SK-N-SH (cell line): Measurements from ENCODE around the gene PSMF1. TPM values are rescaled to one million over a fixed set of nuclear protein-coding genes. Genes with fewer than 3 reads are reported as not detected.

Experiments
- CTCF ChIA-PET: fragments of 300-600, 350-600 bp; formaldehyde crosslinking; extraction: SDS; loops from one replicate; lab custom pipeline; 2021; lab: Yijun Ruan, JAX
- POLR2A ChIA-PET: fragments of 350-600 bp; sonication (Branson Sonifier 250); formaldehyde crosslinking; extraction: SDS; loops from one replicate; lab custom pipeline; 2020; ENCODE audit warnings: antibody characterized with exemption, inconsistent platforms; lab: Yijun Ruan, JAX
- DNase-seq: peaks from one replicate; pipeline ENCODE4 v3.0.0; 2012
- H2AFZ ChIP-seq: fragments of 200-600 bp; sonication (generic); 2 replicates; pipeline ENCODE4 v1.8.1; 2016; ENCODE audit warnings: antibody characterized with exemption, mild to moderate bottlenecking, low read depth
- H3F3A ChIP-seq: fragments of 200-600 bp; sonication (generic); replicated peaks from 2 replicates; pipeline ENCODE3; 2016; ENCODE audit warnings: antibody characterized with exemption, mild to moderate bottlenecking; ENCODE audit not compliant: insufficient read depth
- H3K27ac ChIP-seq, 2 experiments: fragments of 200-500 bp in 1 of 2; fragments of 200-600 bp in 1 of 2; sonication (Bioruptor generic) in 1 of 2; sonication (generic), shearing (Covaris generic) in 1 of 2; 2 replicates each; pipeline versions ENCODE4 v1.5.1 to v1.6.1; 2014 to 2016; ENCODE audit warnings: low read depth in 2 of 2, inconsistent platforms in 1 of 2, low read length in 1 of 2, mild to moderate bottlenecking in 1 of 2, mixed read lengths in 1 of 2
- H3K27me3 ChIP-seq: fragments of 200-600 bp; sonication (generic), shearing (Covaris generic); 2 replicates; pipeline ENCODE4 v1.6.1; 2016; ENCODE audit warnings: mixed run types; ENCODE audit not compliant: insufficient read depth
- H3K36me3 ChIP-seq, 2 experiments: fragments of 200-500 bp in 1 of 2; fragments of 200-600 bp in 1 of 2; sonication (Bioruptor generic) in 1 of 2; sonication (generic) in 1 of 2; replicated peaks in 1 of 2; 2 replicates each; pipeline versions ENCODE3 to v1.5.1; 2014 to 2016; ENCODE audit warnings: low read length in 1 of 2, mild to moderate bottlenecking in 1 of 2; ENCODE audit not compliant: insufficient read depth in 2 of 2, control insufficient read depth in 1 of 2
- H3K4me1 ChIP-seq, 2 experiments: fragments of 200-500 bp in 1 of 2; fragments of 200-600 bp in 1 of 2; sonication (Bioruptor generic) in 1 of 2; sonication (generic), shearing (Covaris generic) in 1 of 2; 2 replicates each; pipeline versions ENCODE4 v1.5.1 to v1.6.1; 2014 to 2016; ENCODE audit warnings: low read depth in 1 of 2, low read length in 1 of 2, mixed run types in 1 of 2; ENCODE audit not compliant: insufficient read depth in 2 of 2, control insufficient read depth in 1 of 2
- H3K4me2 ChIP-seq: fragments of 200-600 bp; sonication (generic), shearing (Covaris generic); 2 replicates; pipeline ENCODE4 v1.6.1; 2017; ENCODE audit warnings: mixed run types
- H3K4me3 ChIP-seq, 2 experiments: fragments of 200-500 bp in 1 of 2; fragments of 200-600 bp in 1 of 2; sonication (Bioruptor generic) in 1 of 2; sonication (generic), shearing (Covaris generic) in 1 of 2; 2 replicates each; pipeline versions ENCODE4 v1.5.1 to v1.8.1; 2014 to 2016; ENCODE audit warnings: low read depth in 2 of 2, inconsistent platforms in 1 of 2, low read length in 1 of 2, mild to moderate bottlenecking in 1 of 2, mixed read lengths in 1 of 2, moderate library complexity in 1 of 2
- H3K79me2 ChIP-seq: fragments of 200-600 bp; sonication (generic); 2 replicates; pipeline ENCODE4 v1.8.1; 2017; ENCODE audit warnings: mild to moderate bottlenecking; ENCODE audit not compliant: insufficient read depth
- H3K9ac ChIP-seq: fragments of 200-600 bp; sonication (generic); 2 replicates; pipeline ENCODE4 v1.6.1; 2017; ENCODE audit warnings: mixed run types
- H3K9me2 ChIP-seq: fragments of 200-600 bp; sonication (generic); 2 replicates; pipeline ENCODE4 v1.6.1; 2017; ENCODE audit warnings: mixed run types
- H3K9me3 ChIP-seq: fragments of 200-600 bp; sonication (generic); 2 replicates; pipeline ENCODE4 v1.6.1; 2017; ENCODE audit warnings: mixed run types, mild to moderate bottlenecking, moderate library complexity
- H4K20me1 ChIP-seq: fragments of 200-600 bp; sonication (generic); 2 replicates; pipeline ENCODE4 v1.6.1; 2017; ENCODE audit warnings: mild to moderate bottlenecking, mixed run types; ENCODE audit not compliant: insufficient read depth
- ELF1 ChIP-seq: IDR thresholded peaks from 2 replicates; pipeline ENCODE4 v1.4.0; 2012
- EP300 ChIP-seq, 2 experiments: IDR thresholded peaks; 2 replicates each; pipeline versions ENCODE4 v1.4.0 to v1.6.1; 2012; ENCODE audit warnings: borderline replicate concordance in 1 of 2, low read depth in 1 of 2, low read length in 1 of 2
- EZH2phosphoT487 ChIP-seq: fragments of 200-600 bp; sonication (generic); IDR thresholded peaks from 2 replicates; pipeline ENCODE4 v1.6.1; 2017; ENCODE audit warnings: low read depth, mixed run types, mild to moderate bottlenecking, antibody characterized with exemption, moderate library complexity, borderline replicate concordance
- GABPA ChIP-seq: IDR thresholded peaks from 2 replicates; pipeline ENCODE4 v1.4.0; 2012; ENCODE audit warnings: low read depth, mild to moderate bottlenecking
- GATA2 ChIP-seq: sonication (generic); formaldehyde crosslinking; IDR thresholded peaks from 2 replicates; pipeline ENCODE4 v1.5.0; 2020; ENCODE audit warnings: mild to moderate bottlenecking, missing genetic modification reagents
- NFIC ChIP-seq: IDR thresholded peaks from 2 replicates; pipeline ENCODE4 v1.4.0; 2012; ENCODE audit warnings: borderline replicate concordance
- RFX5 ChIP-seq: IDR thresholded peaks from 2 replicates; pipeline ENCODE4 v1.6.1; 2012; ENCODE audit warnings: mild to moderate bottlenecking, improper control_type of control experiment, low read length
- RXRA ChIP-seq: IDR thresholded peaks from 2 replicates; pipeline ENCODE4 v1.4.0; 2012; ENCODE audit warnings: low read depth, mild to moderate bottlenecking, borderline replicate concordance
- TCF12 ChIP-seq: IDR thresholded peaks from 2 replicates; pipeline ENCODE4 v1.4.0; 2012
- TEAD4 ChIP-seq: IDR thresholded peaks from 2 replicates; pipeline ENCODE4 v1.4.0; 2012; ENCODE audit warnings: mild to moderate bottlenecking, borderline replicate concordance; ENCODE audit not compliant: insufficient read depth
- WGBS: methylation state at CpG from one replicate; pipeline ENCODE4 v1.1.6; 2017; ENCODE audit warnings: low lambda C conversion rate; 5-methylcytosine and 5-hydroxymethylcytosine counted together
- polyA plus RNA-seq, 3 experiments: library from polyadenylated mRNA; depleted of rRNA; stranded (reverse); fragments of >200 nt; gene quantifications; 2 replicates each; pipeline ENCODE4 v1.2.3, GENCODE V29; 2012
- TF ChIP-seq, protein P1 (sequence below): IDR thresholded peaks from 2 replicates; pipeline ENCODE4 v1.6.1; 2012; ENCODE audit warnings: mild to moderate bottlenecking, low read depth, low read length, moderate library complexity

The PSMF1 gene
- polyA plus RNA-seq, 1 of the 3 experiments (the other 2 are of a cell fraction) = 103 TPM

DNA sequence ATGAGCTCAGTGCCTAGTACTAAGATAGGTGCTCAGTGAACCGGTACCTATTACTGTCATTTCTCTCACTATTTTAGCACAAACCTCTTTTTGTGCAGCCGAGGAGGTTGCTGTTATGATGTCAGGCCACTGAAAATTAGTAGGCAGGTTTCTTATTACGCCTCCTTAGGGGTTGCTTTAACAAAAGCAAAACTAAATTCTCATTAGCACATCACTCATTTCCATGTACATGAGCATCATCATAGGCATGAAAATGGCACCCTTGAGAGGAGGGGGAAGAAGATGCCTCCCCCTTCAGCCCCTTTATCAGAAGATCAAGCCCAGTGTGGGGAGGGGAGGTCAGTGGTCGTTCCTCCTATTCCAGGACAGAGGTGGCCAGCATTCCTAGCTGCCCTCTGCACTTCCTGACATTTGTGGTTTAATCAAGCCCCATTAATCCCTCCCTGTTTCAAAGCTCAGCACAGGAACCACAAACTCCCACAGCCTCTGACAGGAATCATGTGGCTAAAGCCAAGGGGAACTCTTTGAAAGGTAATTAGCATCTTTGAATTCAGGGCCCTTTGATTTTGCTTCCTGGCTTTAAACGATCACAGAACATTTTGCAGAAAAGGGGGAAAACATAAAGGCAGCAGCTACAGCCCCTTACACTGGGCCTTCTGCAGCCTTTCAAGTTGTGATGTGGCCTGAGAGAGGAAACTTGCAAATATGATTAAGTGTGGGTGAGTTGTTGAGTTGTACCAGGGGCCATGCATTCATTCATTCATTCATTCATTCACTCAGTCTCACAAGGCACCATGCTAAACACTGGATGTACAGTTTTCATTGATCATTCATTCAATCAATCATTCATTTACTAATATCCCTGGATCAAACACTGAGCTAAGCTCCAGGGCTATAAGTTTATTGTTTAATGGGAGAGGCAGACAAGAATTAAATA is 31.9 kb upstream of the PSMF1 start (continued):
- TF ChIP-seq, protein P1, sequence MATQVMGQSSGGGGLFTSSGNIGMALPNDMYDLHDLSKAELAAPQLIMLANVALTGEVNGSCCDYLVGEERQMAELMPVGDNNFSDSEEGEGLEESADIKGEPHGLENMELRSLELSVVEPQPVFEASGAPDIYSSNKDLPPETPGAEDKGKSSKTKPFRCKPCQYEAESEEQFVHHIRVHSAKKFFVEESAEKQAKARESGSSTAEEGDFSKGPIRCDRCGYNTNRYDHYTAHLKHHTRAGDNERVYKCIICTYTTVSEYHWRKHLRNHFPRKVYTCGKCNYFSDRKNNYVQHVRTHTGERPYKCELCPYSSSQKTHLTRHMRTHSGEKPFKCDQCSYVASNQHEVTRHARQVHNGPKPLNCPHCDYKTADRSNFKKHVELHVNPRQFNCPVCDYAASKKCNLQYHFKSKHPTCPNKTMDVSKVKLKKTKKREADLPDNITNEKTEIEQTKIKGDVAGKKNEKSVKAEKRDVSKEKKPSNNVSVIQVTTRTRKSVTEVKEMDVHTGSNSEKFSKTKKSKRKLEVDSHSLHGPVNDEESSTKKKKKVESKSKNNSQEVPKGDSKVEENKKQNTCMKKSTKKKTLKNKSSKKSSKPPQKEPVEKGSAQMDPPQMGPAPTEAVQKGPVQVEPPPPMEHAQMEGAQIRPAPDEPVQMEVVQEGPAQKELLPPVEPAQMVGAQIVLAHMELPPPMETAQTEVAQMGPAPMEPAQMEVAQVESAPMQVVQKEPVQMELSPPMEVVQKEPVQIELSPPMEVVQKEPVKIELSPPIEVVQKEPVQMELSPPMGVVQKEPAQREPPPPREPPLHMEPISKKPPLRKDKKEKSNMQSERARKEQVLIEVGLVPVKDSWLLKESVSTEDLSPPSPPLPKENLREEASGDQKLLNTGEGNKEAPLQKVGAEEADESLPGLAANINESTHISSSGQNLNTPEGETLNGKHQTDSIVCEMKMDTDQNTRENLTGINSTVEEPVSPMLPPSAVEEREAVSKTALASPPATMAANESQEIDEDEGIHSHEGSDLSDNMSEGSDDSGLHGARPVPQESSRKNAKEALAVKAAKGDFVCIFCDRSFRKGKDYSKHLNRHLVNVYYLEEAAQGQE = no peak
- TF ChIP-seq EZH2phosphoT487 (no peak), TEAD4 (no peak), GATA2 (CRISPR knock-in tag) (no peak), NFIC (no peak), EP300 (IDR thresholded peaks at IDR 0.05; ENCODE audit: borderline replicate concordance in 1 of 2, low read depth in 1 of 2, low read length in 1 of 2) (no peak)

DNA sequence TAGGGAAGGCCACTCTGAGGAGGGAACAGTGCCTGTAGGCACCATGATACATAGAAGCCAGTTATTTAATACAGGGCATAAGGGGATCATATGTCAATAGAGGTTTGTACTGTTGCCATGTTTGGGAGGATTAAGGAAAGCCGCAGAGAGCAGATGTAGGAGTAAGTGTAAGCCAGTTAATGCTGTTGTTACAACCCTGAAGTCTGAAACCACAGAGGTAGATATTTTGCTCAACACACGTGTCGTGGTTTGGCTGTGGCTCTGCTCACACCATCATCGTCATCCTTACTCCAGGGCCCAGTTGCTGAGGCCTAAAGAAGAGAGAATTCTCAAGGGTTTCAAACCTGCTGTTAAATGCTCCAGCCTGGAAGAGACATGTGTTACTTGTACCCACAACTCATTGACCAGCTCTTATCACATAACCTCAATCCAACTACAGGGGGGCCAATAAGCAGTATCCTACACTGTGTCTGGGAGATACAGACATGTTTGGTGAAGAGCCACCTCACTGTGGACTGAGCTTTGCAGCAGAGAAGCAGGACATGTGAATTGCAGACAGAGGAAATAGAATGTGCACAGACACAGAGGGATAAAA is 31.0 kb upstream of the PSMF1 start:
- no peak for DNase-seq
- Histone ChIP-seq H3K79me2 (no peaks in the 10 kb centered on the region), H3K27ac (no peak overlapping the region), H4K20me1 (no peaks in the 10 kb centered on the region), H3K27me3 (no peaks in the 10 kb centered on the region), H3K9me3 (no peaks in the 10 kb centered on the region), H3K4me2 (no peak overlapping the region), H3K9ac (no peak overlapping the region), H3K9me2 (no peaks in the 10 kb centered on the region)
- TF ChIP-seq ELF1 (no peak), RXRA (no peak), EP300 (IDR thresholded peaks at IDR 0.05; ENCODE audit: borderline replicate concordance in 1 of 2, low read depth in 1 of 2, low read length in 1 of 2) (no peak), RFX5 (no peak), GABPA (no peak), NFIC (no peak), TCF12 (no peak)
- TF ChIP-seq, all 33 proteins: peak for 0
- Histone ChIP-seq H3K4me3 (no peak overlapping the region), H2AFZ (no peak overlapping the region), H3K36me3 (no peaks in the 10 kb centered on the region), H3F3A (no peaks in the 10 kb centered on the region), H3K4me1 (no peaks in the 10 kb centered on the region)
- ChIA-PET POLR2A (no interaction called here), CTCF (interaction anchor here (1.6 to 6.0 kb wide), 3 partner anchors 20 to 130 kb away, joined by 5 to 40 read pairs (median 6); no protein-coding TSS in a partner anchor)
- WGBS = 33% methylated on average over 4 of the region's 4 CpGs
